PC-9 (cell line): ENCODE measurements around the gene RIMS4.

Experiments
- CTCF ChIP-seq: fragments of 200-600 bp; sonication (generic); conservative IDR thresholded peaks from 2 replicates; pipeline ENCODE4 v1.6.1; 2017; ENCODE audit warnings: mixed run types, antibody characterized with exemption, mild to moderate bottlenecking, moderate library complexity
- EZH2 ChIP-seq: fragments of 200-600 bp; sonication (generic); IDR thresholded peaks from 2 replicates; pipeline ENCODE4 v1.8.0; 2017; ENCODE audit warnings: antibody characterized with exemption, low read depth

GRCh38 chr20:44768854-44769480 lies 41.4 kb downstream of the RIMS4 start:
- TF ChIP-seq CTCF (no peak), EZH2 (no peak)
